IMR-90 (cell line): Measurements from ENCODE around the gene LMBR1L. TPM values are rescaled to one million over a fixed set of nuclear protein-coding genes. Genes with fewer than 3 reads are reported as not detected.
A peak's percentile ranks its signal among the peaks of the same experiment; 100 is the strongest.

Source experiments
- ATAC-seq: fragments of 200-7000 bp; cut with Tn5 transposase; 2 replicates; pipeline ENCODE4 v1.9.1; 2020; ENCODE audit warnings: low read depth, mild to moderate bottlenecking, moderate library complexity
- BruUV-seq: library from RNA; stranded (reverse); fragments of 400-500 nt; replicated peaks from 2 replicates; lab custom pipeline; 2021; lab: Mats Ljungman, UMichigan
- CTCF ChIA-PET: fragments of 300-600 bp; formaldehyde crosslinking; extraction: SDS; loops from one replicate; lab custom pipeline; 2021; ENCODE audit warnings: antibody characterized with exemption; lab: Yijun Ruan, JAX
- POLR2A ChIA-PET: fragments of 300-600 bp; sonication (Branson Sonifier 250); formaldehyde crosslinking; loops from one replicate; lab custom pipeline; 2022; ENCODE audit warnings: antibody characterized with exemption; ENCODE audit not compliant: unreplicated experiment; lab: Charles Lee
- DNase-seq: peaks from one replicate; pipeline ENCODE4 v3.0.0; 2013
- H2AFZ ChIP-seq: replicated peaks from 2 replicates; pipeline ENCODE3; 2013; ENCODE audit warnings: low read length, mild to moderate bottlenecking; ENCODE audit not compliant: poor library complexity
- H2AK5ac ChIP-seq: 2 replicates; pipeline ENCODE4 v1.6.1; 2013; ENCODE audit warnings: low read depth, low read length, inconsistent platforms
- H2AK9ac ChIP-seq: replicated peaks from 2 replicates; pipeline ENCODE3; 2013; ENCODE audit warnings: mild to moderate bottlenecking, low read depth, low read length, moderate library complexity; ENCODE audit not compliant: poor library complexity
- H2BK120ac ChIP-seq: 2 replicates; pipeline ENCODE4 v1.6.1; 2013; ENCODE audit warnings: low read depth, low read length, inconsistent platforms
- H2BK15ac ChIP-seq: 3 replicates; pipeline ENCODE4 v1.6.1; 2013; ENCODE audit warnings: low read depth, low read length, inconsistent platforms
- H2BK20ac ChIP-seq: 2 replicates; pipeline ENCODE4 v1.6.1; 2013; ENCODE audit warnings: low read depth, mild to moderate bottlenecking, inconsistent platforms, low read length, moderate library complexity
- H2BK5ac ChIP-seq: 2 replicates; pipeline ENCODE4 v1.6.1; 2013; ENCODE audit warnings: mild to moderate bottlenecking, low read depth, low read length, inconsistent platforms; ENCODE audit not compliant: poor library complexity, severe bottlenecking
- H3K14ac ChIP-seq: replicated peaks from 2 replicates; pipeline ENCODE4 v1.6.1; 2013; ENCODE audit warnings: low read depth, low read length, inconsistent platforms
- H3K18ac ChIP-seq: 2 replicates; pipeline ENCODE4 v1.6.1; 2013; ENCODE audit warnings: low read depth, low read length, control low read depth
- H3K23ac ChIP-seq: 2 replicates; pipeline ENCODE4 v1.6.1; 2013; ENCODE audit warnings: low read depth, low read length, inconsistent platforms
- H3K27ac ChIP-seq: 2 replicates; pipeline ENCODE4 v1.5.1; 2013; ENCODE audit warnings: mild to moderate bottlenecking, control low read depth, low read length; ENCODE audit not compliant: insufficient read depth
- H3K27me3 ChIP-seq: 2 replicates; pipeline ENCODE4 v1.6.1; 2013; ENCODE audit warnings: low read length; ENCODE audit not compliant: control insufficient read depth, insufficient read depth
- H3K36me3 ChIP-seq: 2 replicates; pipeline ENCODE4 v1.6.1; 2013; ENCODE audit warnings: low read length, mixed read lengths; ENCODE audit not compliant: control insufficient read depth, insufficient read depth
- H3K4ac ChIP-seq: 2 replicates; pipeline ENCODE4 v1.6.1; 2013; ENCODE audit warnings: low read depth, low read length, inconsistent platforms
- H3K4me1 ChIP-seq: 2 replicates; pipeline ENCODE4 v1.6.1; 2013; ENCODE audit warnings: low read length, mixed read lengths; ENCODE audit not compliant: control insufficient read depth, insufficient read depth
- H3K4me2 ChIP-seq: 2 replicates; pipeline ENCODE4 v1.6.1; 2013; ENCODE audit warnings: low read depth, mild to moderate bottlenecking, control low read depth, low read length, moderate library complexity
- H3K4me3 ChIP-seq: 2 replicates; pipeline ENCODE4 v1.5.1; 2013; ENCODE audit warnings: low read depth, mild to moderate bottlenecking, control low read depth, low read length, moderate library complexity; ENCODE audit not compliant: insufficient read depth
- H3K56ac ChIP-seq: 2 replicates; pipeline ENCODE4 v1.6.1; 2013; ENCODE audit warnings: low read length, inconsistent platforms; ENCODE audit not compliant: insufficient read depth; ENCODE audit errors: extremely low read depth
- H3K79me1 ChIP-seq, 2 experiments: 2 replicates each; pipeline ENCODE4 v1.6.1; 2013; ENCODE audit warnings: low read length in 2 of 2, inconsistent platforms in 1 of 2, low read depth in 1 of 2
- H3K9ac ChIP-seq: 2 replicates; pipeline ENCODE4 v1.6.1; 2013; ENCODE audit warnings: low read depth, low read length, control low read depth
- H3K9me1 ChIP-seq: 2 replicates; pipeline ENCODE4 v1.6.1; 2013; ENCODE audit warnings: low read length, inconsistent platforms; ENCODE audit not compliant: insufficient read depth
- H3K9me3 ChIP-seq: 2 replicates; pipeline ENCODE4 v1.6.1; 2013; ENCODE audit warnings: low read length; ENCODE audit not compliant: control insufficient read depth, insufficient read depth
- H4K20me1 ChIP-seq: 2 replicates; pipeline ENCODE4 v1.6.1; 2013; ENCODE audit warnings: low read length, inconsistent platforms; ENCODE audit not compliant: insufficient read depth
- H4K5ac ChIP-seq: 2 replicates; pipeline ENCODE4 v1.6.1; 2013; ENCODE audit warnings: mild to moderate bottlenecking, low read depth, low read length, control low read depth
- H4K8ac ChIP-seq, 2 experiments: 2 replicates each; pipeline ENCODE4 v1.6.1; 2013; ENCODE audit warnings: low read depth in 2 of 2, low read length in 2 of 2, control low read depth in 1 of 2, inconsistent platforms in 1 of 2
- H4K91ac ChIP-seq: 2 replicates; pipeline ENCODE4 v1.6.1; 2013; ENCODE audit warnings: low read depth, low read length, inconsistent platforms; ENCODE audit not compliant: insufficient read depth
- BHLHE40 ChIP-seq: fragments of 150-350 bp; IDR thresholded peaks from 2 replicates; pipeline ENCODE4 v1.6.1; 2016; ENCODE audit warnings: mild to moderate bottlenecking, low read depth, low read length
- CEBPB ChIP-seq: IDR thresholded peaks from 2 replicates; pipeline ENCODE4 v1.6.1; 2012; ENCODE audit warnings: low read depth, low read length, improper control_type of control experiment
- CHD1 ChIP-seq: IDR thresholded peaks from 2 replicates; pipeline ENCODE4 v1.6.1; 2012; ENCODE audit warnings: low read depth, low read length, improper control_type of control experiment
- FOS ChIP-seq: fragments of 150-350 bp; IDR thresholded peaks from 2 replicates; pipeline ENCODE4 v1.6.1; 2016; ENCODE audit warnings: low read depth, low read length
- MAFK ChIP-seq: IDR thresholded peaks from 2 replicates; pipeline ENCODE4 v1.6.1; 2012; ENCODE audit warnings: low read depth, low read length, improper control_type of control experiment
- MAZ ChIP-seq: IDR thresholded peaks from 2 replicates; pipeline ENCODE4 v1.6.1; 2012; ENCODE audit warnings: low read depth, mild to moderate bottlenecking, low read length, improper control_type of control experiment, moderate library complexity, borderline replicate concordance
- MXI1 ChIP-seq: IDR thresholded peaks from 2 replicates; pipeline ENCODE4 v1.6.1; 2012; ENCODE audit warnings: low read depth, mild to moderate bottlenecking, low read length, moderate library complexity, borderline replicate concordance
- NFE2L2 ChIP-seq: fragments of 150-350 bp; IDR thresholded peaks from 2 replicates; pipeline ENCODE4 v1.6.1; 2016; ENCODE audit warnings: low read depth, mild to moderate bottlenecking, low read length
- POLR2A ChIP-seq: IDR thresholded peaks from 2 replicates; pipeline ENCODE4 v1.6.1; 2012; ENCODE audit warnings: mild to moderate bottlenecking, low read depth, low read length
- RCOR1 ChIP-seq: IDR thresholded peaks from 2 replicates; pipeline ENCODE4 v1.6.1; 2012; ENCODE audit warnings: mild to moderate bottlenecking, low read length, improper control_type of control experiment; ENCODE audit not compliant: insufficient replicate concordance
- RFX5 ChIP-seq: IDR thresholded peaks from 2 replicates; pipeline ENCODE4 v1.8.0; 2012; ENCODE audit warnings: low read depth, mild to moderate bottlenecking, low read length, moderate library complexity
- SMC3 ChIP-seq: fragments of 150-350 bp; IDR thresholded peaks from 2 replicates; pipeline ENCODE4 v1.6.1; 2016; ENCODE audit warnings: low read depth, mild to moderate bottlenecking, antibody characterized with exemption, low read length, moderate library complexity
- WGBS, 2 experiments: methylation state at CpG; one replicate each; pipeline versions ENCODE4 v1.1.5 to v1.1.7; 2013; ENCODE audit warnings: missing lambda C conversion rate in 2 of 2; ENCODE audit not compliant: insufficient read length in 1 of 2; ENCODE audit errors: extremely low coverage in 2 of 2; 5-methylcytosine and 5-hydroxymethylcytosine counted together
- dilution Hi-C: fragments of 300-500 bp; cut with HindIII; formaldehyde crosslinking; loops from one replicate; pipeline ENCODE4 v1.14.3; 2018; ENCODE audit warnings: low sequenced_read_pairs; ENCODE audit not compliant: unreplicated experiment
- in situ Hi-C: fragments of 300-500 bp; cut with MboI; formaldehyde crosslinking; loops from 3 replicates; pipeline ENCODE4 v1.14.3; 2019; ENCODE audit warnings: low sequenced_read_pairs, inconsistent platforms, mixed read lengths
- intact Hi-C: fragments of 100-400 bp; cut with micrococcal nuclease; formaldehyde crosslinking; loops from 2 replicates; pipeline ENCODE4 v1.10.0; 2022
- polyA plus RNA-seq, 3 experiments: library from polyadenylated mRNA; depleted of rRNA; stranded (reverse); fragments of >200 nt; gene quantifications; 2 replicates each; pipeline ENCODE4 v1.2.3, GENCODE V29; 2012; ENCODE audit warnings: low replicate concordance in 1 of 3
- total RNA-seq: library from RNA; depleted of rRNA; stranded (reverse); fragments of >200 nt; gene quantifications from 2 replicates; pipeline ENCODE4 v1.2.3, GENCODE V29; 2012
- TF ChIP-seq, protein P1 (sequence below): conservative IDR thresholded peaks from 2 replicates; pipeline ENCODE4 v1.5.1; 2012; ENCODE audit warnings: mild to moderate bottlenecking, low read depth, low read length, improper control_type of control experiment

The LMBR1L gene
- total and polyA plus RNA-seq, 2 of the 4 experiments (the other 2 are of a cell fraction), result 33.0 to 44.6 TPM

DNA sequence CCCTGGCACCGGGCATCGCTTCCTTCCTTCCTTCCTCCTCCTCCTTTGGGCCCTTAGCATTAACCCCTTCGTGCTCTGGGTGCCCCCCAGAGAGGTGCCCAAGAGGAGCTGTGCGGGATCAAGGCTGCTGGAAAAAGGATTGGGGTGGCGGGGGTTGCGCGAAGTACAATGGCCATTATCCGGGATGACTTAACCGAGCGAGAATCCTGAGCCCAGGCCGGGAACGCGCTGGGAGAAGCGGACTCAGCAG is 18.9 kb downstream of the LMBR1L start (continued):
- no peak for TF ChIP-seq MAZ
- no peak for TF ChIP-seq RCOR1
- no peak for TF ChIP-seq RFX5
- TF ChIP-seq MXI1, result no peak

DNA sequence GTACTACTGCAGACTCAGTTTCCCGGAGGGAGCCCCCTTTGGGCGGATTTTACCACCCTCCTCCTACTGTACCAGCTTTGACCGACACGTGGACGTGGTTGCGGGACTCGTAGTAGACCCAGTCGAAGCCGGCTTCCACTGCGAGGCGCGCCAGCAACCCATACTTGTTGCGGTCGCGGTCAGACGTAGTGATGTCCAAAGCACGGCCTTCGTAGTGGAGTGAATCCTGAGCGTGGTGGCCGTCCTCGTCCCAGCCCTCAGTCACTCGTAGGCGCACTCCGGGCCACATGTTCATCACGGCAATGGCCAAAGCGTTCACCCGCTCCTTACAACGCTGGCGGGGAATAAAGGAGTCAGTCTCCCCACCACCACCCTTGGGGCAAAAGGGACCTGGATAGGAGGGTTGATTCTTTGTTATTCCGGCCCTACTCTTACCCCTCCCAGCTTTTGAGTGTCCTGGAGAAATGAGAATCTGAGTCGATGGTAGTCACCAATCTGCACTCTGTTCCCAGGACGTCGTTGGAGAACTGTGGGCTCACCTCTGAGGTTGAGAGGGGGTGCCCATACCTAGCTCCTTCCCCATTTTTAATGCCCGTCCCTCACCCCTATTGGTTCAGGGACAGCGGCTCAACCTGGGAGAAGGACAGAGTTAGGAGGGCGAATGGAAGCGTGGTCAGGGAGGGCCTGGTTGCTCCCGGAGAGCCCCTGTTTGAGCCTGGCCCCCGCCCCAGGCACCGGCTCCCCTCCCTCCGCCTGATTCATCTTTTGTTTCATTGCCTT is 19.4 kb downstream of the LMBR1L start:
- ChIA-PET POLR2A (interaction anchor here (0.6 kb wide), 1 partner anchor 9 kb away, joined by 5 read pairs; no protein-coding TSS in a partner anchor), CTCF (interaction anchor here (0.5 to 1.3 kb wide), 4 partner anchors 10 to 161 kb away, joined by 3 to 7 read pairs (median 4); no protein-coding TSS in a partner anchor)
- no peak for ATAC-seq
- Histone ChIP-seq H3K18ac (no peak overlapping the region), H3K36me3 (no peaks in the 10 kb centered on the region), H3K9me1 (peaks cover 2% of the 10 kb centered on the region; the same call in 1 of the 2 replicates), H2BK5ac (no peak overlapping the region), H2AK5ac (no peak overlapping the region; the same call in 1 of the 2 replicates), H4K8ac (no peak overlapping the region), H2BK20ac (no peak overlapping the region), H3K4ac (no peak overlapping the region), H3K27ac (no peak overlapping the region), H3K4me3 (no peak overlapping the region), H4K91ac (no peak overlapping the region), H3K79me1 (0 out of 4 replicates have a peak, but pooled peaks cover 0 to 3% of the 10 kb centered on the region in 2 experiments), H3K4me1 (peaks cover 11% of the 10 kb centered on the region), H3K9me3 (no peaks in the 10 kb centered on the region), H2AK9ac (peak overlapping the region; percentile 58), H4K20me1 (no peaks in the 10 kb centered on the region; the same call in 1 of the 2 replicates), H3K14ac (no peak overlapping the region), H2BK120ac (no peak overlapping the region), H3K4me2 (no peak overlapping the region), H3K27me3 (peaks cover 30% of the 10 kb centered on the region; the same call in 1 of the 2 replicates), H4K5ac (no peak overlapping the region), H2AFZ (peak overlapping the region; percentile 79), H2BK15ac (no peak overlapping the region), H3K9ac (no peak overlapping the region), H3K56ac (no peak overlapping the region), H3K23ac (no peak overlapping the region)
- in situ Hi-C loops (no loop called here), intact Hi-C loops (no loop called here), dilution Hi-C loops (no loop called here)
- no peak for DNase-seq
- no TSS peak for BruUV-seq
- WGBS, 2 experiments, result 70% methylated on average over 22 of the region's 41 CpGs; no CpG with 5 or more reads in 1 of the 2 experiments
- no peak for TF ChIP-seq MAFK
- TF ChIP-seq RCOR1, result no peak
- no peak for TF ChIP-seq MXI1
- no peak for TF ChIP-seq SMC3
- TF ChIP-seq MAZ, result no peak
- TF ChIP-seq CHD1, result no peak
- TF ChIP-seq CEBPB, result no peak
- no peak for TF ChIP-seq BHLHE40
- TF ChIP-seq POLR2A, result no peak
- TF ChIP-seq, protein P1, sequence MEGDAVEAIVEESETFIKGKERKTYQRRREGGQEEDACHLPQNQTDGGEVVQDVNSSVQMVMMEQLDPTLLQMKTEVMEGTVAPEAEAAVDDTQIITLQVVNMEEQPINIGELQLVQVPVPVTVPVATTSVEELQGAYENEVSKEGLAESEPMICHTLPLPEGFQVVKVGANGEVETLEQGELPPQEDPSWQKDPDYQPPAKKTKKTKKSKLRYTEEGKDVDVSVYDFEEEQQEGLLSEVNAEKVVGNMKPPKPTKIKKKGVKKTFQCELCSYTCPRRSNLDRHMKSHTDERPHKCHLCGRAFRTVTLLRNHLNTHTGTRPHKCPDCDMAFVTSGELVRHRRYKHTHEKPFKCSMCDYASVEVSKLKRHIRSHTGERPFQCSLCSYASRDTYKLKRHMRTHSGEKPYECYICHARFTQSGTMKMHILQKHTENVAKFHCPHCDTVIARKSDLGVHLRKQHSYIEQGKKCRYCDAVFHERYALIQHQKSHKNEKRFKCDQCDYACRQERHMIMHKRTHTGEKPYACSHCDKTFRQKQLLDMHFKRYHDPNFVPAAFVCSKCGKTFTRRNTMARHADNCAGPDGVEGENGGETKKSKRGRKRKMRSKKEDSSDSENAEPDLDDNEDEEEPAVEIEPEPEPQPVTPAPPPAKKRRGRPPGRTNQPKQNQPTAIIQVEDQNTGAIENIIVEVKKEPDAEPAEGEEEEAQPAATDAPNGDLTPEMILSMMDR, result no peak
- TF ChIP-seq RFX5, result no peak
- TF ChIP-seq NFE2L2, result no peak
- no peak for TF ChIP-seq FOS
